CD4-positive, alpha-beta T cell (primary cell): Measurements from ENCODE around the gene AARSD1. TPM values are rescaled to one million over a fixed set of nuclear protein-coding genes. Genes with fewer than 3 reads are reported as not detected.

ENCODE experiments used
- ATAC-seq: fragments of 200-7000 bp; cut with Tn5 transposase; one replicate; pipeline ENCODE4 v1.10.0; 2022; ENCODE audit warnings: mild to moderate bottlenecking; ENCODE audit not compliant: poor library complexity
- CTCF ChIA-PET: fragments of 350-600 bp; sonication (Branson Sonifier 250); formaldehyde crosslinking; loops from one replicate; lab custom pipeline; 2021; ENCODE audit warnings: antibody characterized with exemption, inconsistent platforms; lab: Charles Lee
- POLR2A ChIA-PET: fragments of 350-600 bp; sonication (Branson Sonifier 250); formaldehyde crosslinking; loops from one replicate; lab custom pipeline; 2021; ENCODE audit warnings: antibody characterized with exemption, inconsistent platforms; lab: Charles Lee
- DNase-seq, 14 experiments: peaks; one replicate each; pipeline ENCODE4 v3.0.0-alpha.2; 2013 to 2020; ENCODE audit warnings: mixed read lengths in 2 of 14
- H3K27ac ChIP-seq, 2 donors: one replicate each; pipeline versions ENCODE4 v1.5.1 to v1.7.0; 2013; ENCODE audit warnings: low read length in 2 of 2, low read depth in 1 of 2, mild to moderate bottlenecking in 1 of 2
- H3K27me3 ChIP-seq, 2 experiments: 1 replicate in 1 of 2; 2 replicates in 1 of 2; pipeline versions ENCODE4 v1.6.1 to v1.7.0; 2013; ENCODE audit warnings: low read length in 2 of 2, control low read depth in 1 of 2, mild to moderate bottlenecking in 1 of 2, moderate library complexity in 1 of 2; ENCODE audit not compliant: insufficient read depth in 2 of 2, control insufficient read depth in 1 of 2
- H3K36me3 ChIP-seq: one replicate; pipeline ENCODE4 v1.6.1; 2013; ENCODE audit warnings: low read length, control low read depth; ENCODE audit not compliant: insufficient read depth
- H3K4me1 ChIP-seq: one replicate; pipeline ENCODE4 v1.6.1; 2013; ENCODE audit warnings: low read length, control low read depth; ENCODE audit not compliant: insufficient read depth
- H3K4me3 ChIP-seq: one replicate; pipeline ENCODE4 v1.5.1; 2013; ENCODE audit warnings: mild to moderate bottlenecking, low read length, moderate library complexity
- H3K9me3 ChIP-seq, 2 experiments: 1 replicate in 1 of 2; 2 replicates in 1 of 2; pipeline versions ENCODE4 v1.6.1 to v1.7.0; 2013; ENCODE audit warnings: low read length in 2 of 2, mild to moderate bottlenecking in 2 of 2, control low read depth in 1 of 2, moderate library complexity in 1 of 2; ENCODE audit not compliant: control insufficient read depth in 1 of 2, insufficient read depth in 1 of 2
- H3K27ac Mint-ChIP-seq: one replicate; pipeline ENCODE4 v1.8.0; 2020; ENCODE audit warnings: mixed read lengths
- H3K27me3 Mint-ChIP-seq: one replicate; pipeline ENCODE4 v1.8.0; 2021; ENCODE audit warnings: mixed read lengths
- H3K36me3 Mint-ChIP-seq: one replicate; pipeline ENCODE4 v1.8.0; 2021; ENCODE audit warnings: low read depth, mixed read lengths
- H3K4me1 Mint-ChIP-seq: one replicate; pipeline ENCODE4 v1.8.0; 2021; ENCODE audit warnings: low read depth, mixed read lengths
- H3K4me3 Mint-ChIP-seq: one replicate; pipeline ENCODE4 v1.8.0; 2020; ENCODE audit warnings: mild to moderate bottlenecking, mixed read lengths
- H3K9me3 Mint-ChIP-seq: one replicate; pipeline ENCODE4 v1.8.0; 2020; ENCODE audit warnings: mixed read lengths
- CTCF ChIP-seq: fragments of 200-600 bp; IDR thresholded peaks from one replicate; pipeline ENCODE4 v1.8.0; 2022; ENCODE audit warnings: antibody characterized with exemption, mild to moderate bottlenecking
- intact Hi-C, 2 experiments: fragments of 100-400 bp; cut with DNase I in 1 of 2; cut with micrococcal nuclease in 1 of 2; formaldehyde crosslinking; loops; one replicate each; pipeline versions ENCODE4 v1.15.1 to v1.9.0; 2023 to 2025; cut with DNase I, micrococcal nuclease
- total RNA-seq, 174 experiments: library from RNA in 2 of 174; stranded (reverse) in 2 of 174; gene quantifications; one replicate each; pipeline ENCODE4 v1.2.3 and lab custom pipeline; 2021 to 2026

The AARSD1 gene
- total RNA-seq, 2 experiments from 2014 or later: 60.4 to 70.8 TPM

- Histone ChIP-seq H3K27ac (no peak overlapping the region), H3K36me3 (peaks cover 51% of the 10 kb centered on the region), H3K4me1 (peaks cover 6% of the 10 kb centered on the region), H3K27me3 (no peaks in the 10 kb centered on the region), H3K9me3 (no peaks in the 10 kb centered on the region), H3K4me3 (no peak overlapping the region)
- peaks cover 3% of the 10 kb centered on the region for H3K4me1 Mint-ChIP-seq
- POLR2A ChIA-PET: no interaction called here
- intact Hi-C loops: loop anchor here (10.0 kb wide), 2 partner anchors 492 to 1022 kb away; partner anchors contain the start of genes DHX8 (in 1 of the 2) and TMEM101 (in 1 of the 2)
- no peak overlapping the region for H3K4me3 Mint-ChIP-seq
- CTCF ChIA-PET: no interaction called here
- no peaks in the 10 kb centered on the region for H3K9me3 Mint-ChIP-seq
- peaks cover 50% of the 10 kb centered on the region for H3K36me3 Mint-ChIP-seq
- ATAC-seq: no peak
- H3K27me3 Mint-ChIP-seq: no peaks in the 10 kb centered on the region
- H3K27ac Mint-ChIP-seq: no peak overlapping the region
- no peak for TF ChIP-seq CTCF
- DNase-seq: no peak
These were observed 28.6 kb upstream of the AARSD1 start for GRCh38 chr17:42992872-42993271.

- no peak overlapping the region for H3K4me3 Mint-ChIP-seq
- H3K4me3 ChIP-seq: no peak overlapping the region
- H3K4me1 Mint-ChIP-seq: no peaks in the 10 kb centered on the region
- intact Hi-C loops: loop anchor here (10.0 kb wide), 2 partner anchors 493 to 1023 kb away; partner anchors contain the start of genes DHX8 (in 1 of the 2) and TMEM101 (in 1 of the 2)
- no peak for TF ChIP-seq CTCF
- no peak for ATAC-seq
- H3K27me3 Mint-ChIP-seq: no peaks in the 10 kb centered on the region
- peaks cover 63% of the 10 kb centered on the region for H3K36me3 ChIP-seq
- no peaks in the 10 kb centered on the region for H3K9me3 Mint-ChIP-seq
- CTCF ChIA-PET: no interaction called here
- POLR2A ChIA-PET: no interaction called here
- no peaks in the 10 kb centered on the region for H3K9me3 ChIP-seq
- no peaks in the 10 kb centered on the region for H3K4me1 ChIP-seq
- peaks cover 62% of the 10 kb centered on the region for H3K36me3 Mint-ChIP-seq
- H3K27ac ChIP-seq: no peak overlapping the region
- no peaks in the 10 kb centered on the region for H3K27me3 ChIP-seq
- no peak for DNase-seq
- no peak overlapping the region for H3K27ac Mint-ChIP-seq
These were observed 27.2 kb upstream of the AARSD1 start for GRCh38 chr17:42991471-42991870.

GRCh38 chr17:42989726-42990652, 25.7 kb upstream of the AARSD1 start:
- H3K27ac ChIP-seq: no peak overlapping the region
- ATAC-seq: no peak
- no peaks in the 10 kb centered on the region for H3K4me1 ChIP-seq
- no peaks in the 10 kb centered on the region for H3K27me3 ChIP-seq
- TF ChIP-seq CTCF: no peak
- ChIA-PET POLR2A (no interaction called here), CTCF (no interaction called here)
- H3K4me3 Mint-ChIP-seq: no peak overlapping the region
- no peak overlapping the region for H3K4me3 ChIP-seq
- peaks cover 75% of the 10 kb centered on the region for H3K36me3 ChIP-seq
- H3K4me1 Mint-ChIP-seq: peaks cover 10% of the 10 kb centered on the region
- no peaks in the 10 kb centered on the region for H3K27me3 Mint-ChIP-seq
- no peaks in the 10 kb centered on the region for H3K9me3 Mint-ChIP-seq
- intact Hi-C loops: loop anchor here (10.0 kb wide), 2 partner anchors 495 to 1025 kb away; partner anchors contain the start of genes DHX8 (in 1 of the 2) and TMEM101 (in 1 of the 2)
- no peak overlapping the region for H3K27ac Mint-ChIP-seq
- H3K36me3 Mint-ChIP-seq: peaks cover 75% of the 10 kb centered on the region
- no peak for DNase-seq
- H3K9me3 ChIP-seq: no peaks in the 10 kb centered on the region
